ENCODE results near the gene TGFBR3. TPM values are rescaled to one million over a fixed set of nuclear protein-coding genes. Genes with fewer than 3 reads are reported as not detected.

The TGFBR3 gene
- polyA plus RNA-seq, 1 donor (not counting 4 experiments of a cell fraction or from before 2014, with no cell fraction given) = 1.2 TPM

DNA sequence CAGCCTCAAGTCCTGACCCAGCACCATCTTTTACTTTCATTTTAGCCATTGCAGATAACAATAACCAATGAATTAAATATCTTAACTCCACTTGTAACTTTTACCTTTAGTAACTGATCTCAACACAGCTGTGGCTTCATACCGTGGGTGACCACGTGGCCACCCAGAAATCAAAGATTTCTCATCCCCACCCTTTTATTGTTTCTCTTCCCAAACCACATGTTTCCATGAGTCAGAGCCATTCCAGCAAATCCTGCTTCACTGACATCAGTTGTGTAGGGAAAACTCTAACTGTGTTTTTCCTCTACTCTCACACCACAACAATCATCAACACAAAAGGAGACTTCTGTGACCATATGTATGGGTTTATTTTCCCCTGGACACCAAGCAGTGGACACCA, 38.2 kb upstream of the TGFBR3 start:
- no peaks in the 10 kb centered on the region for H3K9me1 ChIP-seq (ENCODE audit: control insufficient read depth, extremely low read depth, insufficient read depth, low read length)
- no peaks in the 10 kb centered on the region for H4K20me1 ChIP-seq (ENCODE audit: control insufficient read depth, extremely low read depth, insufficient read depth, low read length)
- FAIRE-seq = no peak
- no peak overlapping the region for H3K4me3 ChIP-seq (ENCODE audit: control insufficient read depth in 2 of 3, extremely low read depth in 1 of 3, insufficient read depth in 2 of 3, low read depth in 1 of 3, low read length in 3 of 3)
- no peak for DNase-seq (ENCODE audit: low read depth, low spot score)
- H3K9me3 ChIP-seq (ENCODE audit: control insufficient read depth, low read depth, low read length) = no peaks in the 10 kb centered on the region
- TF ChIP-seq, protein P1, sequence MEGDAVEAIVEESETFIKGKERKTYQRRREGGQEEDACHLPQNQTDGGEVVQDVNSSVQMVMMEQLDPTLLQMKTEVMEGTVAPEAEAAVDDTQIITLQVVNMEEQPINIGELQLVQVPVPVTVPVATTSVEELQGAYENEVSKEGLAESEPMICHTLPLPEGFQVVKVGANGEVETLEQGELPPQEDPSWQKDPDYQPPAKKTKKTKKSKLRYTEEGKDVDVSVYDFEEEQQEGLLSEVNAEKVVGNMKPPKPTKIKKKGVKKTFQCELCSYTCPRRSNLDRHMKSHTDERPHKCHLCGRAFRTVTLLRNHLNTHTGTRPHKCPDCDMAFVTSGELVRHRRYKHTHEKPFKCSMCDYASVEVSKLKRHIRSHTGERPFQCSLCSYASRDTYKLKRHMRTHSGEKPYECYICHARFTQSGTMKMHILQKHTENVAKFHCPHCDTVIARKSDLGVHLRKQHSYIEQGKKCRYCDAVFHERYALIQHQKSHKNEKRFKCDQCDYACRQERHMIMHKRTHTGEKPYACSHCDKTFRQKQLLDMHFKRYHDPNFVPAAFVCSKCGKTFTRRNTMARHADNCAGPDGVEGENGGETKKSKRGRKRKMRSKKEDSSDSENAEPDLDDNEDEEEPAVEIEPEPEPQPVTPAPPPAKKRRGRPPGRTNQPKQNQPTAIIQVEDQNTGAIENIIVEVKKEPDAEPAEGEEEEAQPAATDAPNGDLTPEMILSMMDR (optimal IDR thresholded peaks at IDR 0.05 in 1 of 3, IDR thresholded peaks at IDR 0.05 in 1 of 3, conservative IDR thresholded peaks at IDR 0.05 in 1 of 3; ENCODE audit: extremely low read depth in 1 of 3, insufficient read depth in 2 of 3, low read length in 3 of 3) = no peak
- TF ChIP-seq EZH2 (IDR thresholded peaks at IDR 0.05; ENCODE audit: low read length) = no peak
- H3K36me3 ChIP-seq (ENCODE audit: control insufficient read depth in 2 of 2, extremely low read depth in 1 of 2, insufficient read depth in 2 of 2, low read length in 2 of 2) = no peaks in the 10 kb centered on the region
- no peak overlapping the region for H3K27ac ChIP-seq (ENCODE audit: control insufficient read depth, insufficient read depth, low read length)
- H3K79me2 ChIP-seq (ENCODE audit: control insufficient read depth, insufficient read depth, low read length) = no peaks in the 10 kb centered on the region
- H3K27me3 ChIP-seq (ENCODE audit: control insufficient read depth, extremely low read depth, insufficient read depth, low read length) = no peaks in the 10 kb centered on the region
- peaks cover 5% of the 10 kb centered on the region for H3K4me1 ChIP-seq (ENCODE audit: control insufficient read depth, extremely low read depth, insufficient read depth, low read length)
- H3K9ac ChIP-seq (ENCODE audit: control insufficient read depth, extremely low read depth, insufficient read depth, low read length) = no peak overlapping the region
- dilution Hi-C loops (cut with MboI; ENCODE audit: extremely low pct_ligation_motif_present, low sequenced_read_pairs) = no loop called here
- peak overlapping the region; percentile 22 for H3K4me2 ChIP-seq (ENCODE audit: control insufficient read depth, extremely low read depth, insufficient read depth, low read depth, low read length)
- no peak overlapping the region for H2AFZ ChIP-seq (ENCODE audit: control insufficient read depth, low read length)

DNA sequence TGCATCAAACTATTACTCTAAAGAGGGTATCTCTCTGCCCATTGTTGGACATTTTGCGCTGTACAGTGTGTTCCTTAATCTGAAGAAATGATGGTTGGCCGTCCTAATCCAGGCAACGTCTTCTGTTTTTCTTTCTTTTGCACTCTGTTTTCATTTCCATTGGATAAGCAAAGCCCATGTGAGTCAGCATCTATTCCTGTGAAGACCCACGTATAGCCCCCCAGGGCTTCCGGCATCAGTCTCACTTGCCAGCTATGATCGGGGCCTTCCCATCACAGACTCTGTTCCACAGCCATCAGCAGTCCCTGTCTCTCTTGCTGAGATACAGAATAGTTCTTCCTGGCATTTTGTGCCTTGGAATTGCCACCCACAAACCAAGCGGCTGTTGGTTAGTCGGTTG, 34.0 kb upstream of the TGFBR3 start:
- Histone ChIP-seq H3K9me1 (ENCODE audit: control insufficient read depth, extremely low read depth, insufficient read depth, low read length) (no peaks in the 10 kb centered on the region), H3K79me2 (ENCODE audit: control insufficient read depth, insufficient read depth, low read length) (no peaks in the 10 kb centered on the region), H3K4me2 (ENCODE audit: control insufficient read depth, extremely low read depth, insufficient read depth, low read depth, low read length) (no peak overlapping the region), H3K4me3 (ENCODE audit: control insufficient read depth in 2 of 3, extremely low read depth in 1 of 3, insufficient read depth in 2 of 3, low read depth in 1 of 3, low read length in 3 of 3) (no peak overlapping the region), H3K4me1 (ENCODE audit: control insufficient read depth, extremely low read depth, insufficient read depth, low read length) (peaks cover 5% of the 10 kb centered on the region), H3K27ac (ENCODE audit: control insufficient read depth, insufficient read depth, low read length) (no peak overlapping the region), H3K9ac (ENCODE audit: control insufficient read depth, extremely low read depth, insufficient read depth, low read length) (no peak overlapping the region), H4K20me1 (ENCODE audit: control insufficient read depth, extremely low read depth, insufficient read depth, low read length) (no peaks in the 10 kb centered on the region), H3K27me3 (ENCODE audit: control insufficient read depth, extremely low read depth, insufficient read depth, low read length) (no peaks in the 10 kb centered on the region), H2AFZ (ENCODE audit: control insufficient read depth, low read length) (no peak overlapping the region), H3K36me3 (ENCODE audit: control insufficient read depth in 2 of 2, extremely low read depth in 1 of 2, insufficient read depth in 2 of 2, low read length in 2 of 2) (no peaks in the 10 kb centered on the region), H3K9me3 (ENCODE audit: control insufficient read depth, low read depth, low read length) (no peaks in the 10 kb centered on the region)
- FAIRE-seq (no peak), DNase-seq (ENCODE audit: low read depth, low spot score) (no peak)
- TF ChIP-seq, protein P1 (optimal IDR thresholded peaks at IDR 0.05 in 1 of 3, IDR thresholded peaks at IDR 0.05 in 1 of 3, conservative IDR thresholded peaks at IDR 0.05 in 1 of 3; ENCODE audit: extremely low read depth in 1 of 3, insufficient read depth in 2 of 3, low read length in 3 of 3) = no peak
- dilution Hi-C loops (cut with MboI; ENCODE audit: extremely low pct_ligation_motif_present, low sequenced_read_pairs) = no loop called here

Data from keratinocyte (primary cell).